Activated B cell treated with CpG ODN at 0.5 μM for 24 hours (primary cell): ENCODE measurements around the gene GDPD5. TPM values are rescaled to one million over a fixed set of nuclear protein-coding genes. Genes with fewer than 3 reads are reported as not detected.

ENCODE experiments used
- ATAC-seq: fragments of 200-7000 bp; cut with Tn5 transposase; one replicate; pipeline ENCODE4 v1.10.0; 2021; ENCODE audit warnings: low read depth, mild to moderate bottlenecking, moderate library complexity
- CTCF ChIA-PET: fragments of 350-600 bp; sonication (Branson Sonifier 250); formaldehyde crosslinking; loops from one replicate; lab custom pipeline; 2021; ENCODE audit warnings: antibody characterized with exemption; lab: Charles Lee
- POLR2A ChIA-PET: fragments of 350-600 bp; sonication (Branson Sonifier 250); formaldehyde crosslinking; loops from one replicate; lab custom pipeline; 2021; ENCODE audit warnings: antibody characterized with exemption; lab: Charles Lee
- DNase-seq: peaks from one replicate; pipeline ENCODE4 v3.0.0; 2022
- H3K27ac Mint-ChIP-seq: one replicate; pipeline ENCODE4 v1.8.0; 2020; ENCODE audit warnings: mixed read lengths
- H3K27me3 Mint-ChIP-seq: one replicate; pipeline ENCODE4 v1.8.0; 2021; ENCODE audit warnings: mixed read lengths
- H3K36me3 Mint-ChIP-seq: one replicate; pipeline ENCODE4 v1.8.0; 2021; ENCODE audit warnings: low read depth, mixed read lengths
- H3K4me1 Mint-ChIP-seq: one replicate; pipeline ENCODE4 v1.8.0; 2021; ENCODE audit warnings: mixed read lengths
- H3K4me3 Mint-ChIP-seq: one replicate; pipeline ENCODE4 v1.8.0; 2020; ENCODE audit warnings: mild to moderate bottlenecking, mixed read lengths
- H3K9me3 Mint-ChIP-seq: one replicate; pipeline ENCODE4 v1.8.0; 2020; ENCODE audit warnings: mixed read lengths
- CTCF ChIP-seq: fragments of 200-600 bp; IDR thresholded peaks from one replicate; pipeline ENCODE4 v1.8.0; 2022; ENCODE audit warnings: antibody characterized with exemption, mild to moderate bottlenecking
- intact Hi-C: fragments of 100-400 bp; cut with micrococcal nuclease; formaldehyde crosslinking; loops from one replicate; pipeline ENCODE4 v1.15.1; 2024
- total RNA-seq: library from RNA; stranded (reverse); gene quantifications from 2 replicates; pipeline ENCODE4 v1.2.3, GENCODE V29; 2022

Gene GDPD5
- total RNA-seq, 1 donor from 2014 or later: 22.2 TPM

- ATAC-seq (no peak), DNase-seq (no peak)
- Mint-ChIP-seq H3K9me3 (no peaks in the 10 kb centered on the region), H3K27me3 (no peaks in the 10 kb centered on the region), H3K27ac (no peak overlapping the region), H3K4me3 (no peak overlapping the region), H3K4me1 (no peaks in the 10 kb centered on the region), H3K36me3 (peaks cover under 1% of the 10 kb centered on the region)
- TF ChIP-seq CTCF: no peak
- intact Hi-C loops: loop anchor here (5.0 kb wide), 2 partner anchors 45 to 260 kb away; no protein-coding TSS in a partner anchor
- POLR2A ChIA-PET: no interaction called here
- CTCF ChIA-PET: no interaction called here
Measured at GRCh38 chr11:75447415-75447814, 78.3 kb downstream of the GDPD5 start.

GRCh38 chr11:75445315-75445953 is 80.3 kb downstream of the GDPD5 start:
- intact Hi-C loops: loop anchor here (1.0 to 5.0 kb wide), 4 partner anchors 47 to 262 kb away; no protein-coding TSS in a partner anchor
- no peak overlapping the region for H3K4me3 Mint-ChIP-seq
- peak; percentile 98 for ATAC-seq
- ChIA-PET CTCF (interaction anchor here (0.7 to 5.4 kb wide), 13 partner anchors 9 to 99 kb away, joined by 3 to 153 read pairs (median 3); partner anchors contain the start of gene GDPD5), POLR2A (interaction anchor here (1.2 kb wide), 1 partner anchor 85 kb away, joined by 3 read pairs; no protein-coding TSS in a partner anchor)
- DNase-seq: peak; percentile 69
- H3K4me1 Mint-ChIP-seq: no peaks in the 10 kb centered on the region
- no peak for TF ChIP-seq CTCF
- no peaks in the 10 kb centered on the region for H3K27me3 Mint-ChIP-seq
- no peaks in the 10 kb centered on the region for H3K36me3 Mint-ChIP-seq
- H3K27ac Mint-ChIP-seq: no peak overlapping the region
- no peaks in the 10 kb centered on the region for H3K9me3 Mint-ChIP-seq

- TF ChIP-seq CTCF: no peak
- H3K27me3 Mint-ChIP-seq: no peaks in the 10 kb centered on the region
- no peaks in the 10 kb centered on the region for H3K4me1 Mint-ChIP-seq
Measured at GRCh38 chr11:75443043-75443442, 82.7 kb downstream of the GDPD5 start.

GRCh38 chr11:75442161-75442885 is 83.4 kb downstream of the GDPD5 start:
- Mint-ChIP-seq H3K4me1 (no peaks in the 10 kb centered on the region), H3K36me3 (peaks cover 4% of the 10 kb centered on the region), H3K4me3 (no peak overlapping the region), H3K27ac (no peak overlapping the region), H3K27me3 (no peaks in the 10 kb centered on the region), H3K9me3 (no peaks in the 10 kb centered on the region)
- ChIA-PET POLR2A (no interaction called here), CTCF (interaction anchor here (0.6 to 5.4 kb wide), 2 partner anchors 12 to 90 kb away, joined by 3 to 153 read pairs; no protein-coding TSS in a partner anchor)
- intact Hi-C loops: no loop called here
- no peak for TF ChIP-seq CTCF
- DNase-seq (no peak), ATAC-seq (no peak)

More at GRCh38 chr11:75443043-75443442, 82.7 kb downstream of the GDPD5 start:
- ChIA-PET CTCF (interaction anchor here (5.4 kb wide), 1 partner anchor 89 kb away, joined by 153 read pairs; no protein-coding TSS in a partner anchor), POLR2A (no interaction called here)
- H3K36me3 Mint-ChIP-seq: peaks cover 4% of the 10 kb centered on the region
- H3K9me3 Mint-ChIP-seq: no peaks in the 10 kb centered on the region
- H3K4me3 Mint-ChIP-seq: no peak overlapping the region
- ATAC-seq (no peak), DNase-seq (no peak)
- intact Hi-C loops: no loop called here
- H3K27ac Mint-ChIP-seq: no peak overlapping the region

GRCh38 chr11:75441804-75442132 is 84.0 kb downstream of the GDPD5 start:
- intact Hi-C loops: no loop called here
- POLR2A ChIA-PET: no interaction called here
- Mint-ChIP-seq H3K9me3 (no peaks in the 10 kb centered on the region), H3K27me3 (no peaks in the 10 kb centered on the region), H3K4me3 (no peak overlapping the region), H3K27ac (no peak overlapping the region), H3K36me3 (peaks cover 4% of the 10 kb centered on the region), H3K4me1 (no peaks in the 10 kb centered on the region)
- no peak for TF ChIP-seq CTCF
- DNase-seq: no peak
- CTCF ChIA-PET: interaction anchor here (0.6 to 5.4 kb wide), 2 partner anchors 11 to 90 kb away, joined by 3 to 153 read pairs; no protein-coding TSS in a partner anchor
- no peak for ATAC-seq
